Mucosa of descending colon (tissue), 3 donors: ENCODE data around the gene ZMYND12. TPM values are rescaled to one million over a fixed set of nuclear protein-coding genes. Genes with fewer than 3 reads are reported as not detected.

ENCODE experiments used
- ATAC-seq: fragments of 200-7000 bp; cut with Tn5 transposase; one replicate; pipeline ENCODE4 v1.9.1; 2020; ENCODE audit warnings: mild to moderate bottlenecking, moderate library complexity
- DNase-seq, 3 donors: peaks; one replicate each; pipeline ENCODE4 v3.0.0-alpha.2; 2020
- H3K36me3 ChIP-seq: fragments of 200-600 bp; one replicate; pipeline ENCODE4 v1.8.0; 2021; ENCODE audit warnings: low read depth, mild to moderate bottlenecking
- H3K4me1 ChIP-seq: fragments of 200-600 bp; one replicate; pipeline ENCODE4 v1.8.0; 2021; ENCODE audit warnings: low read depth, mild to moderate bottlenecking
- H3K4me3 ChIP-seq: fragments of 200-600 bp; one replicate; pipeline ENCODE4 v1.8.0; 2021; ENCODE audit warnings: mild to moderate bottlenecking
- H3K9me3 ChIP-seq: fragments of 200-600 bp; one replicate; pipeline ENCODE4 v1.8.0; 2021; ENCODE audit warnings: mild to moderate bottlenecking
- CTCF ChIP-seq: fragments of 200-600 bp; IDR thresholded peaks from one replicate; pipeline ENCODE4 v1.8.0; 2022; ENCODE audit warnings: antibody characterized with exemption, mild to moderate bottlenecking
- intact Hi-C, 2 donors: fragments of 100-400 bp; cut with DNase I in 1 of 2; cut with micrococcal nuclease in 1 of 2; formaldehyde crosslinking; loops; one replicate each; pipeline versions ENCODE4 v1.11.0 to v1.11.1; 2022; cut with DNase I, micrococcal nuclease
- total RNA-seq, 3 donors: library from RNA; stranded (reverse); fragmentation: NEBNext Ultra II Directional in 2 of 3; extraction: Animal tissue kit (Norgen Biotek cat#: 25700) in 2 of 3; gene quantifications; one replicate each; pipeline versions ENCODE4 v1.2.1 to v1.2.4, GENCODE V29; 2021 to 2023
- donor health status: DM: no; HTN: no; CAD: no; lungs with moderate emphysema.
- donor health status: DM: no; HTN: no; CAD: no.
- donor health status: DM: no; HTN: yes; CAD: no.

ZMYND12 gene
- total RNA-seq, 3 donors from 2014 or later = 1.2 to 3.0 (median 2.2) TPM

GRCh38 chr1:42422737-42423136 lies 33.1 kb downstream of the ZMYND12 start:
- H3K4me1 ChIP-seq = peaks cover 3% of the 10 kb centered on the region
- H3K4me3 ChIP-seq = no peak overlapping the region
- TF ChIP-seq CTCF = no peak
- ATAC-seq (no peak), DNase-seq (no peak)
- H3K36me3 ChIP-seq = no peaks in the 10 kb centered on the region
- intact Hi-C loops = no loop called here
- H3K9me3 ChIP-seq = no peaks in the 10 kb centered on the region

- peak; percentile 87 for ATAC-seq
Measured at GRCh38 chr1:42420911-42421585, 34.8 kb downstream of the ZMYND12 start.

GRCh38 chr1:42420121-42420520 lies 35.7 kb downstream of the ZMYND12 start:
- H3K9me3 ChIP-seq = no peaks in the 10 kb centered on the region
- H3K4me1 ChIP-seq = peaks cover 3% of the 10 kb centered on the region
- no peak for TF ChIP-seq CTCF
- H3K4me3 ChIP-seq = no peak overlapping the region
- ATAC-seq = no peak
- H3K36me3 ChIP-seq = no peaks in the 10 kb centered on the region
- DNase-seq = no peak
- intact Hi-C loops = no loop called here

More at GRCh38 chr1:42420911-42421585, 34.8 kb downstream of the ZMYND12 start:
- Histone ChIP-seq H3K4me1 (peaks cover 3% of the 10 kb centered on the region), H3K9me3 (no peaks in the 10 kb centered on the region), H3K36me3 (no peaks in the 10 kb centered on the region), H3K4me3 (no peak overlapping the region)
- intact Hi-C loops = no loop called here
- DNase-seq = peak; percentile 51 to 70 (median 62)
- no peak for TF ChIP-seq CTCF

GRCh38 chr1:42419126-42419821 lies 36.5 kb downstream of the ZMYND12 start:
- DNase-seq (no peak), ATAC-seq (no peak)
- H3K4me1 ChIP-seq = peaks cover 3% of the 10 kb centered on the region
- no peaks in the 10 kb centered on the region for H3K36me3 ChIP-seq
- intact Hi-C loops = no loop called here
- H3K4me3 ChIP-seq = no peak overlapping the region
- H3K9me3 ChIP-seq = no peaks in the 10 kb centered on the region
- TF ChIP-seq CTCF = no peak

DNA sequence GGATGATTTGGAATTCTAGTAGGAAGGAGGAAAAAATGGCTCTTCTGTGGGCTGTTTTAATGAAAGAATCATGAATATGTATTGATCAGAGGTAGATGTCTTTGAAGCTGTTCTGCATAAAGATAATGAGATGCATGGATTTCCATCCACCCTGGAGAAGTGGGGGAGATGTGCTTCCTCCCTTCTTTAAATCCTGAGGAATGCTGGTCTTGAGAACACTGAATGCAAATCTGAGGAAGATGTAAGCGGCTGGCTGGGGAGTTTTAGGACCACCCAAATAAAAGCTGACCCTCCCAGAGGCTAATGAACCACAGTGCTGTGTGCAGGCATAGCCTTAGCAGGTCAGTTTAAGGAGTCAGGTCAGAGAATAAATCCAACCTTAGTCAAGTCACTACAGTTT lies 37.3 kb downstream of the ZMYND12 start:
- ATAC-seq = no peak
- Histone ChIP-seq H3K9me3 (no peaks in the 10 kb centered on the region), H3K4me1 (peaks cover 3% of the 10 kb centered on the region), H3K36me3 (no peaks in the 10 kb centered on the region), H3K4me3 (no peak overlapping the region)
- intact Hi-C loops = no loop called here
- TF ChIP-seq CTCF = no peak
- DNase-seq = no peak
